GM19397 (cell line): ENCODE results near the gene TRIM17.

Experiments
- ATAC-seq: cut with Tn5 transposase; IDR thresholded peaks from one replicate; pipeline ENCODE4 v1.9.1; 2021; ENCODE audit warnings: mild to moderate bottlenecking, moderate library complexity; ENCODE audit not compliant: unreplicated experiment

The TRIM17 gene

GRCh38 chr1:228358764-228359612, 57.7 kb downstream of the TRIM17 start:
- ATAC-seq, result no peak

- no peak for ATAC-seq
Measured at GRCh38 chr1:228358039-228358763, 58.5 kb downstream of the TRIM17 start.
